Fibroblast of pulmonary artery (primary cell): Measurements from ENCODE around the gene CASS4.

Source experiments
- DNase-seq: peaks from one replicate; pipeline ENCODE4 v3.0.0-alpha.2; 2010; ENCODE audit warnings: low read depth
- H3K4me3 ChIP-seq: replicated peaks from 2 replicates; pipeline ENCODE4 v1.5.1; 2011; ENCODE audit warnings: low read depth, mild to moderate bottlenecking, control low read depth, low read length, moderate library complexity
- CTCF ChIP-seq: IDR thresholded peaks from 2 replicates; pipeline ENCODE4 v1.5.1; 2011; ENCODE audit warnings: mild to moderate bottlenecking, control low read depth, low read length, inconsistent platforms; ENCODE audit errors: missing control alignments

Gene CASS4

GRCh38 chr20:56440346-56441007 is 28.4 kb downstream of the CASS4 start:
- H3K4me3 ChIP-seq = no peak overlapping the region
- TF ChIP-seq CTCF = no peak
- DNase-seq = no peak

- DNase-seq = peak; percentile 50
- no peak for TF ChIP-seq CTCF
- no peak overlapping the region for H3K4me3 ChIP-seq
Observed at GRCh38 chr20:56442389-56443365, 30.6 kb downstream of the CASS4 start.

- H3K4me3 ChIP-seq = peak overlapping the region; percentile 7
- TF ChIP-seq CTCF = no peak
- peak; percentile 78 for DNase-seq
Observed at GRCh38 chr20:56443654-56444540, 31.8 kb downstream of the CASS4 start.

GRCh38 chr20:56445130-56445529 is 33.1 kb downstream of the CASS4 start:
- H3K4me3 ChIP-seq = no peak overlapping the region
- no peak for DNase-seq
- TF ChIP-seq CTCF = no peak

GRCh38 chr20:56445540-56445939 is 33.5 kb downstream of the CASS4 start:
- no peak for DNase-seq
- H3K4me3 ChIP-seq = no peak overlapping the region
- TF ChIP-seq CTCF = no peak

GRCh38 chr20:56447227-56447626 is 35.2 kb downstream of the CASS4 start:
- DNase-seq = no peak
- H3K4me3 ChIP-seq = no peak overlapping the region
- no peak for TF ChIP-seq CTCF
